NCI-H1417 (cell line): ENCODE data around the gene NFRKB.
"Not testable (repeated sequence)": the region's sequence is repeated elsewhere in the genome, so short reads cannot be mapped to it uniquely, and the experiment has no call there.

ENCODE experiments used
- DNase-seq, 3 experiments: peaks; one replicate each; lab custom pipeline; 2025; lab: John Stamatoyannopoulos, UW

NFRKB gene

DNA sequence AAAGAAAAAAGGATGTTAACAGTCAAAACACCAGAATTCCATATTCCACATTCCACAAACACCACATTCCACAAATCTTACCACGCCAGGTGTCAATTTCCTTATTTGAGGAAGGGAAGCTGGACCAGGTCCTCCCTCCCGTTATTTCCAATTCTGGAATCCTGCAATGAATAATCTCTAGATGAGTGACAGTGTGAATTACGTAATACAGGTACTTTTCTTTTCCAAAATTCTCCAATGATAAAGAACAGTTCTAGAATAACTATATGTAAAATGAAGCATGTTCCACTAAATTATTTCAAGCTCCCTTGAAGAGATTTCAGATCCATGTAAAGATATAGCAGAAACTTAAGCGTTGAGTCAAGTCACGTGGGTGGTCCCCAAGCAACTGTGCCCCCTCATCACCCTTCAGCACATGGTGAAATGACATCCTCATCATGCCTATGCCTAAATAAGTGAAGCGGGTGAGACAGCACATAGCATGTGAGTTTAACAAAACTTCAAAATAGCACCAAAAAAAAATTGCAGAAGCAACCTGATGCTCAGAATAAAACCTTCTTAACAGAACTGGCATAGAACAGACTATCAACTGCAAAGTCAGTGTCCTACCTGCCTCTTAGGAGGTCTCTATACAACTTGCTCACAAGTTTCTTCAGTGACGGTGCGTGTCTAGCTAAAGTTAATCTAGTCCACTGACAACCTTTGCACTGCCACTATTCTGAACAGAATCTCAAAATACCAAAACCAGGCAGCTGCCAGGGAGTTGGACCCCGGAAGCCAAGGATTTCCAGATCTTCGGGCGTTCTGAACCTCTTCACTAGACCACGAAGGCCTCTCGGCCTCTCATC is 876 bp downstream of the NFRKB start:
- DNase-seq, result no peak

DNA sequence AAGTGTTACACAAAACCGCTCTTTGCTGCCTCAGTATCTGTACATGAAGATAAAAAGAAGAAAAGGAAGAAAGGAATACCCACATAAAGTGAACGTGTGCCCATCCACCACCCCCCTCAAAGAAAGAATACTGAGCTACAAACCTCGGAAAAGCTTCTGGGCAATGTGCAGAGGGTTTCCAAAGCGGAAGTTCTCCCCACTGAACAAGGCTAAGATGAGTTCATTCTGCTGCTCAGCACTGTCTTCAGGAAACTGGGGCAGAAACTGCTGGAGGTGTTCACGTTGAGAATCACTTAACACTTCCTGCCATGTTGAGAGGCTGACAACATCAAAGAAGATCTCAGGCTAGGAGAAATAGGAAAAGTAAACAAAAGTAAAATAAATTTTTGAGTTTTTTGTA is 6.9 kb downstream of the NFRKB start:
- DNase-seq, result no peak

DNA sequence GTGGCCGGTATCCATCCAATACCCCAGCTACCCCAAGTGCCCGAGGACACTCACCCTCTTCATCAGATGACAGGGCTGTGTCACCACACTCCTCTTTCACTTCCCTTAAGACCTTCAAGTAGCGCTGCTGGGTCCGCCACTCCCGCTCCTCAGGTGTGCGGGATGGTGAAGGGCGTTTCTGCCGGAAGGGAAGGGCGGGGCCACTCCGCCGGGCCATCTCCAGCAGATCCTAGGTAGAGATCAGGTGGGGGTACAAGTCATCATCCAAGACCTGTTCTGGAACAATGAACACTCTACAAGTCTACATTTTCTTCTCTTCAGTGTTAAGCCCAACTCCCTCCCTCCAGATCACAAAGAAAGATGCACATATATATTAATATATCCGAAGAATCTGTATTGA is 10.0 kb downstream of the NFRKB start:
- no peak for DNase-seq

DNA sequence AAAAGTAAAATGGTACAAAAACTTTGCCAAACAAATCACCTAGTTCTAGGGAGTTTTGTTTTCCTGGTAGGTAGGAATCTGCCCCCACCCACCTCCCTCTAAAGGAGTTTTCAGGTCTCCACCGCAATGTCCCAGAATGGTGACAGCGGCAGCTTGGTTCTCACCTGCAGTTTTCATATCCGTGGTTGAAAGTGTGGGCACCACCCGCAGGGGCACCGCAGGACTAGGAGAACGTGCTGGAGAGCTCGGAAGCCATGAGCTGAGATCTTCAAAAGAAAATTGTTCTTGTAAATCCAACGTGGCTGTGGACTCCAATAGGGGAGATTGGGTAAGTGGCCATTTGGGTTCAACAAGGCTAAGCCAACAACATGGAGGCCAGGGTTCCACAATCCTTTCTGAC is 10.8 kb downstream of the NFRKB start:
- DNase-seq, result no peak

DNA sequence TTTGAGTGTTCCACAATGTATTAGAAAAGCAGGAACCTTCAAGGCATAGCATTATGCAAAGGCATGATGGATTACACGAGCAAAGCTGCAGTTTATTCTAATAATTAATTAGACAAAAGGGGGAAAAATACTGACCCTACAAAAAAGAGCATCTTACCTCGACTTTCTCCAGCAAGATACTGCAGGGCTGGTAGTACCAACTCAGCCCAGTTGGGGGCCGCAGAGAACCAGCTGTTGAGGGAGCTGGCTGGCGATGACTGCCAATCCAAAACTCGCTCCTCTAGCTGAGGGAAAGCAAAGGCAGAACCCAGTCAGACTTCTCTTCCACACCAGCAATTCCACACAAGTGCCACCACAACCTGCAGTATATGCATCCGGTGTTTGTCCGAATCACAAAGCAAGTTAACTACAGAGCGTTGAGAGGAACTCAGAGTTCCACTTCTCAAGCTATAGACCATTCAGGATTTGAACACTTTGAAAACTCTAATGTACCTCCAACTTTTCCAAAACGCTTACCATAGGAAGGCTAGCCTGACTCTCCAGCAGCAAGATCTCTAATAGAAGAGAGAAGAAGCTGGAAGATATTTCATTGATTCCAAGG is 13.7 kb downstream of the NFRKB start:
- DNase-seq, result peak; percentile 6 to 26 (median 20)

DNA sequence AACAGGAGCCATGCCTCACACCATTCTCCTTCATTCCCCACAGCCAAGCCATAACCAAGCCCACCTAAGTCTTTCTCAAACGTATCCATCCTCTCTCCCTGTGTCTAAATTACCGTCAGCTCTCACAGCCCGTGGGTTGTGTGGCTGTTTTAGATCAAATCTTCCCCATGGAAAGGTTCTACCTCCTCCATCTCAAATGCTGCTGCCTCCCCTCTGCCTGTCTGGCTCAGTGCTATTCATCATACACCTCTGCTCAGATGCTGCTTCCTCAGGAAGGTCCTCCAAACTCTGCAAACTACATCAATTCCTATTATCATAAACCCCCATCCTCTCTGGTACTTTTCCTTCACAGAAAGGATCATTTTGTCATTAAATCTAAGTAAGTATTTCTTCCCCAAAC is 15.1 kb downstream of the NFRKB start:
- no peak for DNase-seq

DNA sequence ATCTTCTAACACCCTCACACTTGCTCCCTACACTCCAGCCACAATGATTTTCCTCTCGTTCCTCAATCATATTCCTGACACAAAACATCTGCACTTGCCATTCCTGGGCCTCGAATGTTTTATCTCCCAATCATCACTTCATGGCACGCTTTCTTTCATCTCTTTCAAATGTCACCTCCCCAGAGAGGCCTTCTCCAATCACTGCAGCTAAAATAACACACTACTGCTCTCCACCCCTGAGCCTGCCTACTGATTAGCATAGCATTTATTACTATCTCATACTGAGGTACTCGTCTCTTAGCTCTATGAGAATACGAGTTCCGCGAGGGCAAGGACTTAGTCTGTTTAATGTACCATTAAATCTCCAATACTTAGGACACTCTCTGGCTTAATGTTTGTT is 23.5 kb downstream of the NFRKB start:
- DNase-seq, result no peak

DNA sequence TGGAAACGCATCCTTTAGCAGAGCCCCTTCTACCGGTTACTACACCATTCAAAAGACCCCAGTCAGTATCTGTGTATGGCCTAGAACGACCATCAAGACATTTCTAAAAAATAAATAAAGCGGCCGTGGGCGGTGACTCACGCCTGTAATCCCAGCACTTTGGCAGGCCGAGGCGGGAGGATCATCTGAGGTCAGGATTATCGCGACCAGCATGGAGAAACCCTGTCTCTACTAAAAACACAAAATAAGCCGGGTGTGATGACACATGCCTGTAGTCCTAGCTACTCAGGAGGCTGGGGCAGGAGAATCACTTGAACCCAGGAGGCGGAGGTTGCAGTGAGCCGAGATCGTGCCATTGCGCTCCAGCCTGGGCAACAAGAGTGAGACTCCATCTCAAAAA is 26.8 kb downstream of the NFRKB start:
- not testable (repeated sequence) for DNase-seq

DNA sequence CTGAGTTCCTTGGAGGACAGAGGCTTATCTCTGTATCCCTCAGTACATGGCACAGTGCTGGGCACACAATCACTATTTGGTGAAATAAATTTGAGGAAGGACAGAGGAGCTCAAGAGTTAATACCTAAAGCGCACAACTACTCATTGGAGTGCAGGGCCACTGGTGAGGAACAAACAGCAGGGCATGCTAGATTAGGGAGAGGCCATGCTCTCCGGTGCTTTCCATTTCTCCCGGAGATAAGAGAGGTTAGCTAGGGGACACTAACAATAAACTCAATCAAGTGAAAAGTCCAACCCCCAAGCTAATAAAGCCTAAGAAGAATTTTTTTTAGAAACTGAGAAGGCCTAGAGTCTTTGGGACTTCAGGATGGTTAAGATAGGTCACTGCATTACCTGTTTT is 29.1 kb downstream of the NFRKB start:
- DNase-seq, result no peak

DNA sequence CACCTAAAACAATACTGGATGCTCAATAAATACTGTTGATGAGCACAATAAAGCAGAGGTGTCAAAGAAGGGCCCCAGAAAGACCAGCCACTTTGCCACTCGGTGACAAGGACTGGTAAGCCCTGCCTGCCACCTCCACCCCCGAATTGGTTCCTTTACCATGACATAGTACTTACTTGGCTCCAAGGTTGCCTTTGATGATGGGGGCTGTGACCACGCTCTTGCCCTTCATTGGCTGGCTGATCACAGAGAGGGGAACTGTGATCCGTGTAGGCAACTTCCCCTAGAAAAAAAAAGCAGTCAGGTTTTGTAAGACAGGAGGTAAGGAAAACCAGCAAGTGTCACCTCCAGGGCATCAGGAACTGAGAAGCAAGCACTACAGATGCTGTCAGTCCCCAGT is 29.7 kb downstream of the NFRKB start:
- no peak for DNase-seq

DNA sequence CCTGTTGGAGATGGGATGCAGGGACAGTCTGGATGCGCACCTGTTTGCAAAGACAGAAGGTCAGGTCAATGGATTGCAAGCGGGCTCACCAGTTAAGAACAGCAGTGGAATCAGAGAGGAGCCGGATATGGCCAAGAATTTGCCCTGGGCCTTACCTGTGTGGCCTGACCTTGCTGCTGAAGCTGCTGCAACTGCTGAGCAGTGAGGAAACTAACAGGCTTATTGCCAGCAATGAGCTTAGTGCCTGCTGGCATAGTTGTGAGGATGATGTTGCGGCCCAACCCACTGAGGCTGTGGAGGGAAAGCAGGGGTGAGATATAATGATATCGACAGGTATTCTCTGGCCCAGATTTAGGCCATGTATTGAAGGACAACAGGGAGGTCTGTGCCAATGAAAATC is 30.6 kb downstream of the NFRKB start:
- no peak for DNase-seq

DNA sequence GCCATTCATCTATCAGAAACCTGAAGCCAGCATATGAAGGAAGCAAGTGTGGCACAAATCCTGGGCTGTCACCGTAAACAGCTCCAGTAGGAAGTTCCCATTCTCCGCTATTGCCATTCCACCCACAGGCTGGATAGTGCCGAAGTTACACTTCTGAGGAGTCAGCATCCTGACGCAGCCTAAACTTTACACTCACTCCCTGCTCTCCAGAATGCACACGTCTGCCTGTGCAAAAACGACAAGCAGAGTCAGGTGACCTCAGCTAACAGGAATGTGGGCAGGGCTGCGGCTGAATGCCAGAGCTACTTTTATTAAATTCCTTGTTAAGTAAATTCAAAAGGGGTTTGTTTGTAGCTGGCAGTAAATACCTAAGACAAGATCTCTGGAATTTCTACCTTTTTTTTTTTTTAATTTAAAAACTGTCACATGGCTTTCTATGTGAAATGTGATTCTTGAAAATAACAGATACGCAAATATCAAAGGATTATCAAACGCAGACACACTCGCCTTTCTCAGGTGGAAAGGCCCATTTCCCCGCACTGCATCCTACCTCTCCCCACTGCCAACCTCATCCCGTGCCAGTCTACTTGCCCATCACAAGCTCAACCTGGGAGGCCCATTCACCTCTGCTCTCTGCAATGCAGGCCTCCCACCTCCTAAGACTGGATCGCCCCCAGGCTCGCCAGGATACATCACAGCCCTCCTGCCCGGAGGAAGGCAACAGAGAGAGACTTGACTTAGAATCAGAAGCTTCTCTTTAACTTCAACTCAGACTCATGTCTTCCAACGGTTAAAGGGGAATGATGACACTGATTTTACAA is 33.5 kb downstream of the NFRKB start:
- DNase-seq, result no peak

DNA sequence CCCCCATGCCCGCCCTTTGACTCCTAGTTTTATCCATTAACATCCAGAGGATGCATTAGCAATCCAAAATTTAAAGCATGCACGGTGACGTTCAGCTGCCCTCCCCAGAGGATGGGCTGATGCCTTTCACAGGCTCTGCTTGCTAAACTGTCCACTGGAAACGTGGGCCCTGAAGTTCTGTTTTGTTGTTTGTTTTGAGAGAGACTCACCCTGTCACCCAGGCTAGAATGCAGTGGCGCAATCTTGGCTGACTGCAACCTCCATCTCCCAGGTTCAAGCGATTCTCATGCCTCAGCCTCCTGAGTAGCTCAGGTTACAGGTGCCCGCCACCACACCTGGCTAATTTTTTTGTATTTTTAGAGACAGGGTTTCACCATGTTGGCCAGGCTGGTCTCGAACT is 39.3 kb downstream of the NFRKB start:
- no peak for DNase-seq

DNA sequence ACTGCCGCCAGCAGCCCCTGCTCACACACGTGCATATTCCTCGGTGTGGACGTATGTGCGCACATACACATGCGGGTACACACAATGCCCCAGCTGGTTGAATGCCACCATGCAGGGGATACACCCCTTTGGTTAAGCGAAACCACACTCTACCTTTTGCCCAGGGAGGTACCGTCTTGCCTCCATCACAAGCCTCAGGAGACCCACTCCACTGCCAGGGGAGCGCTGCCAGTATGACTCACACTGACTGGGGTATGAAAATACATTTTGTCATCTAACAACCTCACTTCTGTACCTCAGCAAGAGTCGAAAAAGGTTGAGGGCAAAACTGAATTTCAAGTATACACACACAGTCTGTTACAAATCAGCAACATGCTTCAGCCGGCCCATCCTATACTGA is 40.3 kb downstream of the NFRKB start:
- no peak for DNase-seq

DNA sequence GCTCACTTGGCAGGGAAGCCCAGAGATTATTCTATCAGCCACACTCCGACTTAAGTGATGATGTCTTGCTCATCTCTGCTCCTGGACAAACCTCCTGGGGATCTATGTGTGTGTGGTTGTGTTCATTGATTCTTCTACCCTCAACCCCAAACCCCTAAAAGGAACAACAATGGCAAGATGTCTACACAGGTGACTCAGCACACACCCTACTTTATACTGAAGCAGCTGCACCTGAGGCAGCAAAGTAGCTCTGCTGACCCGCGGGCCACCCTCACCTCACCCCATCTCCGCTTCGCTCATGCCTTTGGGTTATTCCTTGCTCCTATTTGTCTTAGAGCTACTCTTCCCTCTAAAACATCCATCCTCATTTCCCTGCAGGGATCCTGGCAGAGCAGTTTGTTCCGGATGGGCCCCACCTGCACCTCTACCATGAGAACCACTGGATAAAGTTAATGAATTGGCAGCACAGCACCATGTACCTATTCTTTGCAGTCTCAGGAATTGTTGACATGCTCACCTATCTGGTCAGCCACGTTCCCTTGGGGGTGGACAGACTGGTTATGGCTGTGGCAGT is 41.1 kb downstream of the NFRKB start:
- peak in 1 of 3 experiments; percentile 38 for DNase-seq

DNA sequence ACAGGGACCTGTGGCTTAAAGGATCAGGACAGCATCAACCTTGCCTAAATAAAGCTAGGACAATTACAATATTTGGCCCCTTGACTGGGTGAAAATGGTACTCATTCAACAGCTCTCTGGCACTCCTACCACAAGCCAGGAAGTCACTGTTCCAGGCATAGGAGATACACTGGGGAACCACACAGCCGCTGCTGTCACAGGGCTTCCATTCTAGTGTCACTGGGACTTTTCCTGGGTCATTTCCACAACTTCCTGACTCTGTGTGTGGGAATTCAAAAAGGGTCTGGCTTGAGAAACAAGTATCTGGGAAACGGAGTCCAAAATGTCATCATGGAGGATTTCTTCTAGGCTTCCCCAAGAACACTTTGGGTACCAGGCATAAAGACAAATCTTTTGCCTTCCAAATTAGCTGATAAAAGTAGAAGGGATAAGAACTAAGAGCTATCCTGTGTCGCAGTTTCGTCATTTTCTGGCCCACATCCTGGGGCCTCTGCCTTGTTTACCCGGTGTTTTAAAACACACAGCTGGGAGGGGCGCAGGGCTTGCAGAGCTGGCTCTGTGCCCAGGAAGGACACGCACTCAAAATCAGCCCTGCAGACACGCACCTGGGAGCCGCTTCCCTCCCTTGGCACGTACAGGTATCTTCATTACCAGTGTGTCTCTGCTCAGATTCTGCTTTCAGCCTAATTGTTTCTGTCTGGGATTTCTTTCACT is 41.7 kb downstream of the NFRKB start:
- peak; percentile 89 to 97 (median 94) for DNase-seq

DNA sequence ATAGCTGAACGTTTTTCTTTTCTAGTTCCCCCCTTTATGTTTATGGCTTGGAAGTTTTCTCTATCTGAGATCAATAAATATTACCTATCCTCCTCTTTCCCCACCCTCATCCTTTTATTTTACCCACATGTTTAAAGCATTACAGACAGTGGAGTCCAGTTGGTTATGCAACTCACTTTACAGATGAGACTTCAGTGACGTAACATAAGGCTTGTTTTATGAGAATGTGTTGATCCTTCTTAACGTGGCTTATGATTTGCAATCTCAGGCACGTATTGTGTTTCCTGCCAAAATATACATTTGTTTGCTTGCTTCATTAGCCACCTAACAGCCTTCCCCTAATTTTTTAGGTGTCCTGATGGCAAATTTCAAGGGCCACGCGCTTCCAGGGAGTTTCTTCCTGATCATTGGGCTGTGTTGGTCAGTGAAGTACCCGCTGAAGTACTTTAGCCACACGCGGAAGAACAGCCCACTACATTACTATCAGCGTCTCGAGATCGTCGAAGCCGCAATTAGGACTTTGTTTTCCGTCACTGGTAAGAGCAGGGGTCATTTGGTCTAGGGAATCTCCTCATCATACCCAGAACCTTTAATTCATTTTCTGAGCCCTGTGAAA is 43.1 kb downstream of the NFRKB start:
- peak in 1 of 3 experiments; percentile 23 for DNase-seq

DNA sequence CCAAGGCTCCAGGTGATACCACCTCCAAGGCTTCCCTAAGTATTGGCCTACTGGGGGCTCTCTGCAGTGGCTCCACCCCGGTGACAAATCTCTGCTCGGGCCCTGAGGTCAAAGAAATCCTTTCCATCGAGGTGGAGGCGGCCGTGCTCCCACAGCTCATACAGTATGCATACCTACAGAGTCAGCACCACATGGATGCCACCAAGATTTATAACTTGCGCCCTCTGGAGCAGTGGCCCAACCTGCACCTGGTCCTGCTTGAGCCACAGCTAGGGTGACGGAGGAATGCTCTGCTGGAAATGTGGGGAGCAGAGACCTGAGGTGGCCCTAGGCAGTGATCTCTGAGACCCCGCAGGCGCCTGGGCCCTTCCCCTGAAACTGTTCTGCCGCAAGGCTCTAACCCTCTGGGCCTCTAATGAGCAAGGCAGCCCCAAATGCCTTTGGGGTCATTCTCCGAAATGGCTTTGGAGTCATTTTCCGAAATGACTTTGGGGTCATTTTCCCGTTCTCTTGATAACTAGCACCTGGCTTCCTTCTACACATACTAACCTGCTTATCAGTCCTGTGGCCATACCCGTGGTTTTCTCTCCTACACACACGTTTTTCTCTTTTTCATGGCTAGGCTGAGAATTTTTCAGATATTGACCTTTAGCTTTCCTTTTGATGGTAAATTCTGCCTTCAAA is 45.8 kb downstream of the NFRKB start:
- DNase-seq, result no peak

DNA sequence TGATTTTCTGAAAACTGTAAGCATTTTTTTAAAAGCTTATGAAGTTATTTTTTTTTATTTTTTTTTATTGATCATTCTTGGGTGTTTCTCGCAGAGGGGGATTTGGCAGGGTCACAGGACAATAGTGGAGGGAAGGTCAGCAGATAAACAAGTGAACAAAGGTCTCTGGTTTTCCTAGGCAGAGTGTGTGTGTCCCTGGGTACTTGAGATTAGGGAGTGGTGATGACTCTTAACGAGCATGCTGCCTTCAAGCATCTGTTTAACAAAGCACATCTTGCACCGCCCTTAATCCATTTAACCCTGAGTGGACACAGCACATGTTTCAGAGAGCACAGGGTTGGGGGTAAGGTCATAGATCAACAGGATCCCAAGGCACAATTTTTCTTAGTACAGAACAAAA is 48.0 kb downstream of the NFRKB start:
- DNase-seq, result not testable (repeated sequence)

DNA sequence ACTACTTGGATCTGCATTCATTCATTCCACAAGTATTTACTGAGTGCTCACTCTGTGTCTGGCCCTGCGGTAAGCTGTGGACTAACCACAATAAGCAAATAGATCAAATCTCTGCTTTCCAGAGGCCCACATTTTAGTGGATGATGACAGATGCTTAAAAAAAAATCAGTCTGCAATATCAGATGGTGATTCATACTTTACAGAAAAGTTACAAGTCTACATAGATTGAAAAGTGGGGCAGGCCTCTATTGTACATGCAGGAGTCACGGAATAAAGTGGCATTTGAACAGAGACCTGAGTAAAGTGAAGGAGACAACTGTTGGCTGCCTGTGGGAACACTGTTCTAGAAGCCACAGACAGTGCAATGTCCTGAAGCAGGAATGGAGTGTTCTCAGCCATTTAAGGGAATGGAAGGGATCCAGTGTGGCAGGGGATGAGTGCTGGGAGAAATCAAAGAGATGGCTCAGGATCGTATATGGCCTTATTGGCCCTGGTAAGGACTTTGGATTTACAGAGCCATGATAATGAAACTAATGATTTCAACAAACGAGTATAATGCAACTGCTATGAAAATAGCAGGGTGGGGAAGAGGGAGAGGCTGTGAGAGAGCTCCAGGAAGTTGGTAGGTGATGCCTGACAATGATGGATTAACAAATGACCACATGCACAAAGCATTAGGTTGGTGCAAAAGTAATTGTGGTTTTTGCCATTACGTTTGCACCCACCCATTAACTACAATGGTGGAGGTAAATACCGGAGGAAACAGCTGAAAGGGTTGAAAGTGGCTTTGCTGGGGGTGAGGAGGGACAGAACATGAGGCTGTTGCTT is 48.7 kb downstream of the NFRKB start:
- peak; percentile 60 to 83 (median 73) for DNase-seq
